Stomach (tissue), 9 donors: ENCODE data around the gene VASH1. TPM values are rescaled to one million over a fixed set of nuclear protein-coding genes. Genes with fewer than 3 reads are reported as not detected.

ENCODE experiments used
- DNase-seq, 2 donors: peaks; one replicate each; pipeline versions ENCODE4 v3.0.0 to v3.0.0-alpha.2; 2013 to 2019
- H3K27ac ChIP-seq, 5 donors: fragments of 200-600 bp in 4 of 5; sonication (generic) in 4 of 5; one replicate each; pipeline ENCODE4 v1.5.1; 2013 to 2019; ENCODE audit warnings: mild to moderate bottlenecking in 1 of 5, moderate library complexity in 1 of 5
- H3K27me3 ChIP-seq, 3 donors: fragments of 200-600 bp; sonication (generic); one replicate each; pipeline ENCODE4 v1.5.1; 2017 to 2019; ENCODE audit warnings: mixed run types in 1 of 3
- H3K36me3 ChIP-seq, 4 donors: fragments of 200-600 bp; sonication (generic); 1 replicate in 3 of 4; 2 replicates in 1 of 4; pipeline ENCODE4 v1.5.1; 2016 to 2019
- H3K4me1 ChIP-seq, 4 donors: fragments of 200-600 bp; sonication (generic); one replicate each; pipeline ENCODE4 v1.5.1; 2016 to 2019
- H3K4me3 ChIP-seq, 4 donors: fragments of 200-600 bp; sonication (generic) in 3 of 4; one replicate each; pipeline ENCODE4 v1.5.1; 2016 to 2019; ENCODE audit warnings: mild to moderate bottlenecking in 1 of 4
- H3K9me3 ChIP-seq, 4 donors: fragments of 200-600 bp; sonication (generic); one replicate each; pipeline ENCODE4 v1.5.1; 2016 to 2019
- CTCF ChIP-seq, 7 experiments: fragments of 450-650 bp in 4 of 7; fragments of 200-600 bp in 3 of 7; sonication (generic) in 3 of 7; IDR thresholded peaks; one replicate each; pipeline ENCODE4 v1.5.1; 2016 to 2019; ENCODE audit warnings: antibody characterized with exemption in 7 of 7, control low read depth in 2 of 7, mild to moderate bottlenecking in 1 of 7
- EP300 ChIP-seq: sonication (generic); formaldehyde crosslinking; IDR thresholded peaks from one replicate; pipeline ENCODE4 v1.6.1; 2017; ENCODE audit warnings: antibody characterized with exemption
- POLR2A ChIP-seq, 4 donors: fragments of 450-650 bp; IDR thresholded peaks; one replicate each; pipeline ENCODE4 v1.6.1; 2016; ENCODE audit warnings: antibody characterized with exemption in 4 of 4, control low read depth in 2 of 4, mild to moderate bottlenecking in 1 of 4, moderate library complexity in 1 of 4
- POLR2AphosphoS5 ChIP-seq, 3 donors: sonication (generic); formaldehyde crosslinking; IDR thresholded peaks; one replicate each; pipeline ENCODE4 v1.6.1; 2016; ENCODE audit warnings: antibody characterized with exemption in 3 of 3
- WGBS, 5 donors: extraction: QIAGEN DNeasy Blood & Tissue Kit in 3 of 5; methylation state at CpG; one replicate each; pipeline versions ENCODE4 v1.1.5 to v1.1.7; 2013 to 2018; 5-methylcytosine and 5-hydroxymethylcytosine counted together
- intact Hi-C: fragments of 100-400 bp; cut with DNase I; formaldehyde crosslinking; loops from one replicate; pipeline ENCODE4 v1.15.1; 2023; ENCODE audit warnings: low total_unique reads
- polyA plus RNA-seq, 3 donors: library from polyadenylated mRNA; stranded (reverse); fragments of 200-250 nt; gene quantifications; one replicate each; pipeline ENCODE4 v1.2.3, GENCODE V29; 2013
- total RNA-seq, 5 donors: library from RNA; depleted of rRNA; stranded (reverse); fragments of >200 nt; gene quantifications; one replicate each; pipeline versions ENCODE4 v1.1.0 to v1.2.3, GENCODE V29; 2014 to 2016
- donor health status: healthy with polysubstance abuse.
- donor health status: Bipolar disorder and iron deficiency.
- donor health status: healthy.

The VASH1 gene
- total and polyA plus RNA-seq, 8 donors = 2.7 to 15.4 (median 9.7) TPM

DNA sequence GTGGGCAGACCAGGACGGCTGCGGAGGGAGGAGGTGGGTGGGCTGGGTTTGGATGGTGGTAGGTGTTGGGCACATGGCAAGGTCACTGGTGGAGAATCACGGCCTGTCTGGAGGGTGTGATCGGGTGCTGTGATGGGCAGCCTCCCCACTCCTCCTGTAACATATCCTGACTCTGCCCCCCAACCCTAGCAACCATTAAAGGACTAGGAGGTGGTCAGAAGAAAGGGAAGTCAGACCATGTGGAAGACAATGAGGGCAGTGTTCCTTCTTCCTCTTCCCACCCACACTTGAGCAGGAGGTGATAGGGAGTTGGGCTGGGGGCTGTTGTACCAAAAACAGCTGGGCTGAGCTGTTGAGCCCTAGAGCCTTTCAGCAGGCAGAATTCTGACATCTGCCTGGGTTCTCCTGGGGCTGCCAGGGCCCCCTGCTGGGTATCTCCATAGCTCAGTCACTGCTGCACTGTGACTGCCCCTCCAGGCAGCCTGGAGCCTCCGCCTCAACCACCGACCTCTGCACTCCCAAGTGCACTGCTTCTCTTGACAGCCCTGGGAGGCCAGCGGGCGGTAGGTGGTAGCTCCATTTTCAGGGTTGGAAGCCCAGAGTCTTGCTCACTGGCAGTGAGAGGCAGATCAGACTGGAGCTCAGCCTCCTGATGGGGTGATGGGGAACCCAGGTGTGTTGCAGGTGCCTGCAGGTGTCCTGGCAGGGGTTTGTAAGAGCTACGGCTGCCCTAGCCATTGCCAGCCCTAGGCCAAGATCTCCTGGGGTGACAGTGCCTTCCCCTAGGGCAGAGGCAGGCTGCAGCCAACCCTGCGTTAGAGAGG lies 15.4 kb downstream of the VASH1 start:
- Histone ChIP-seq H3K36me3 (peaks cover 0 to 27% (median 11%) of the 10 kb centered on the region in 4 donors), H3K4me3 (no peak overlapping the region), H3K27ac (no peak overlapping the region), H3K27me3 (no peaks in the 10 kb centered on the region), H3K4me1 (peaks cover 0 to 37% (median 13%) of the 10 kb centered on the region in 4 donors), H3K9me3 (no peaks in the 10 kb centered on the region)
- intact Hi-C loops = no loop called here
- 71 to 84% (median 77%) methylated on average over 9 to 10 of the region's 10 CpGs for WGBS, 5 donors
- TF ChIP-seq POLR2A (IDR thresholded peaks at IDR 0.05) (no peak), EP300 (no peak), POLR2AphosphoS5 (IDR thresholded peaks at IDR 0.05) (no peak), CTCF (IDR thresholded peaks at IDR 0.05) (no peak)
- DNase-seq = no peak

GRCh38 chr14:76777721-76778120 lies 16.5 kb downstream of the VASH1 start:
- Histone ChIP-seq H3K4me1 (peaks cover 0 to 42% (median 13%) of the 10 kb centered on the region in 4 donors), H3K27me3 (no peaks in the 10 kb centered on the region), H3K27ac (peak overlapping the region in 1 of 5 donors; percentile 34), H3K9me3 (no peaks in the 10 kb centered on the region), H3K36me3 (peaks cover 0 to 37% (median 22%) of the 10 kb centered on the region in 4 donors), H3K4me3 (no peak overlapping the region)
- WGBS, 5 donors = 72 to 89% (median 83%) methylated on average over 9 of the region's 9 CpGs
- no peak for TF ChIP-seq EP300
- TF ChIP-seq CTCF (IDR thresholded peaks at IDR 0.05) = no peak
- TF ChIP-seq POLR2A (IDR thresholded peaks at IDR 0.05) = no peak
- no peak for TF ChIP-seq POLR2AphosphoS5 (IDR thresholded peaks at IDR 0.05)
- no peak for DNase-seq
- intact Hi-C loops = no loop called here

- no peak overlapping the region for H3K27ac ChIP-seq
- DNase-seq = no peak
- H3K36me3 ChIP-seq = peaks cover 0 to 37% (median 31%) of the 10 kb centered on the region in 4 donors
- no peaks in the 10 kb centered on the region for H3K9me3 ChIP-seq
- intact Hi-C loops = no loop called here
- 82 to 86% (median 86%) methylated on average over 15 to 16 of the region's 16 CpGs for WGBS, 5 donors
- H3K27me3 ChIP-seq = no peaks in the 10 kb centered on the region
- H3K4me1 ChIP-seq = peaks cover 0 to 37% (median 8%) of the 10 kb centered on the region in 4 donors
- no peak for TF ChIP-seq POLR2AphosphoS5 (IDR thresholded peaks at IDR 0.05)
- TF ChIP-seq CTCF (IDR thresholded peaks at IDR 0.05) = no peak
- no peak for TF ChIP-seq POLR2A (IDR thresholded peaks at IDR 0.05)
- TF ChIP-seq EP300 = no peak
- no peak overlapping the region for H3K4me3 ChIP-seq
Observed at GRCh38 chr14:76778546-76779215, 17.4 kb downstream of the VASH1 start.

GRCh38 chr14:76779221-76780057 lies 18.2 kb downstream of the VASH1 start:
- H3K27me3 ChIP-seq = no peaks in the 10 kb centered on the region
- 87 to 94% (median 90%) methylated on average over 6 to 7 of the region's 7 CpGs for WGBS, 5 donors
- peaks cover 0 to 31% (median 6%) of the 10 kb centered on the region in 4 donors for H3K4me1 ChIP-seq
- H3K4me3 ChIP-seq = no peak overlapping the region
- no peak for DNase-seq
- H3K9me3 ChIP-seq = no peaks in the 10 kb centered on the region
- H3K27ac ChIP-seq = no peak overlapping the region
- H3K36me3 ChIP-seq = peaks cover 0 to 41% (median 36%) of the 10 kb centered on the region in 4 donors
- TF ChIP-seq POLR2A (IDR thresholded peaks at IDR 0.05) (no peak), POLR2AphosphoS5 (IDR thresholded peaks at IDR 0.05) (no peak), EP300 (no peak), CTCF (IDR thresholded peaks at IDR 0.05) (no peak)
- intact Hi-C loops = no loop called here
